GM19193 (cell line): ENCODE results near the gene ACOXL.

Experiments used
- POLR2A ChIP-seq: IDR thresholded peaks from 4 replicates; pipeline ENCODE4 v1.6.1; 2011; ENCODE audit not compliant: insufficient read depth, insufficient read length; ENCODE audit errors: extremely low read depth

ACOXL gene

GRCh38 chr2:111140815-111141214 lies 408.4 kb downstream of the ACOXL start:
- no peak for TF ChIP-seq POLR2A

GRCh38 chr2:111142101-111142500 lies 409.7 kb downstream of the ACOXL start:
- TF ChIP-seq POLR2A, result no peak

DNA sequence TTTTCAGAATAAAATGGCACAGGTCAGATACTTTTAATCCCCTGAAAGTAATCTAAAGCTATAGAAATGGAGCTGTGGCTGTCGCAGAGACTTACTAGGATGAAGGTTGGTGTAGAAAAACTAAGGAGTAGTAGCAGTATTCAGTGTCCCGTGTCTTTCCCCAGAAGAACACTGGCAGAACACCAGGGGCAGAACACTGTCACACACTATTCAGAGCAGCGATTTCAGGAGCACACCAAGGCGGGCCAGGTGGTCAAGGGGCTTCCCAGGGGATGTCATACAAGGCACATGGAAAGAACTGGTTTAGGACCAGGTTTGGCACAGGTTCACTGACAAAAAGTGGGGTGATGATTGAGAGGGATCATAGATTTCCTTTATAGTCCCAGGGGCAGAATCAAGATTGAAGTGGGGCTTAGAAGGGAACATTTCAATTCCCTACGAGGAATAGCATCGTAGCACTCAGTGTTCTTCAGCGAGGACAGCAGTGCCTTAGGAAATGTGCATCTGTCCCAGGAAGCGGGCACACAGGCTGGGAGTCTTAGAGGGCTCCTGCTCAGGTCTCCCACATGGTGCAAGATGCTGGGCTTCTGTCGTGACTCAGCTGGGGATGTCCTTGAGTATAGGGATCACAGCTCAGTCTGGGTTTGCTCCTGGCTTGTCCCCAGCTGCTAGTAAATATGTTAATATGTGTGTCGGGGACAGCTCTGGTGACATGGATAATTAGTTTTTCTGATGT lies 410.9 kb downstream of the ACOXL start:
- no peak for TF ChIP-seq POLR2A

DNA sequence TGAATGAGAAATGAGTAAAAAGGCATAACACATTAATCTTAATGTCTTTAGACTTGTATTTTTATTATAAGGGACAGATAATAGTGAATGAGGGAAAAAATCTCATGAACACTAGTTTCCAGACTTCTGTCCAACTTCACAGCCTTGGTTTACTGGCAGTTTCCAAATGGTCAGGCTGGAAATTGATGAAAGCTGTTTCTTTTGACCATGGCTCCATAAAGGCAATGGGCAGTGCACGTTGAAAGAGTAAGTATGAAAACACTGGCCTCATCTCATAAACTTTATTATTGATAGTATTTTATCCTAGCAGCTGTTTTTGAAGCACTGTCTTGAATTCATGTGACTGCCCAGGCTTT lies 411.4 kb downstream of the ACOXL start:
- TF ChIP-seq POLR2A, result no peak

DNA sequence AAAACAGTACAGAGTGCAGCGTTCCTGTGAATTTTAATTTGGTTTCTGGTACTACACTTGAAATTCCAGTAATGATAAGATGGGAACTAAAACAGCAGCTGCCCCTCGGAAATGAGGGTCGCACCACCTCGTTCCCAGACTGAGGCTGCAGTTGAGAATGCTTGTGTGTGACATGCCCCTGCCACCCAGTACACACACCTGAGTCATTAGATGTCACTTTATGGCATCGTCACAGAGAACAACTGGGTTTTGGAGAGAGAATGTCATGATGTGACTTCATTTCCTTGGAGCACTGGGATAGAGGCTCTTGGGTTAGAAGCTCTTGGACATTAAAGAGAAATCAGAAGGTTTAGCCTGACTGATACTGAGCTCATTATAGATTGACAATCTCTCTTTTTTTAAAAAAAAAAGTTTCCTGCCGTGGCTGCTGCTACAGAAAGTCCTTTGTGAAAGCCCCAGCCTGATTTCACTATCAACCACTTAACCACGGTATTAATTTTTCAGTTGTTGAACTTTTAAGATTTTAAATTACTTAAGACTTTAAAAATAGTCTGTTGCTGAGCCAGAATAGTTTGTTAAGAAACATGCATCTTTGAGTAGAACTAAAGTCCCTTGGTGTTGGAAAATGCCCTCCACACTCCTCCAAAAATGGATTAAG lies 412.9 kb downstream of the ACOXL start:
- no peak for TF ChIP-seq POLR2A

DNA sequence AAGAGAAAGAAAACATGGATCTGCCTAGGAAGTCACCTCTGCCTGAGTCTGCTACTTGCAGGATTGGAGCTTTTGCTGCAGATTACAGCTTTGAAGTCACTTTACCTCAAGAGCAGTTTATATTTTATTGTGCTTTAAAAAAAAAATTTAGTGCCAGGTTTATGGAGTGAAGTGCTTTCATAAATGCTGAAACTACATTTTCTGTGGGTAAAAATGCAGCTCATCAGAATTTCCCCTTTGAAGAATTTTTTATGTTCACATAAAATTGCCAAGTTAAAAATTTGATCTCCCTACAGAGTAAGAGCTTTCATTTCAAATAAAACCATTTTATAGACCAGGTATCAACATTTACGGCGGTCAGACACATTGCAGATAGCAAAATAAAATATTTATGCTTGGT lies 413.6 kb downstream of the ACOXL start:
- TF ChIP-seq POLR2A, result no peak

DNA sequence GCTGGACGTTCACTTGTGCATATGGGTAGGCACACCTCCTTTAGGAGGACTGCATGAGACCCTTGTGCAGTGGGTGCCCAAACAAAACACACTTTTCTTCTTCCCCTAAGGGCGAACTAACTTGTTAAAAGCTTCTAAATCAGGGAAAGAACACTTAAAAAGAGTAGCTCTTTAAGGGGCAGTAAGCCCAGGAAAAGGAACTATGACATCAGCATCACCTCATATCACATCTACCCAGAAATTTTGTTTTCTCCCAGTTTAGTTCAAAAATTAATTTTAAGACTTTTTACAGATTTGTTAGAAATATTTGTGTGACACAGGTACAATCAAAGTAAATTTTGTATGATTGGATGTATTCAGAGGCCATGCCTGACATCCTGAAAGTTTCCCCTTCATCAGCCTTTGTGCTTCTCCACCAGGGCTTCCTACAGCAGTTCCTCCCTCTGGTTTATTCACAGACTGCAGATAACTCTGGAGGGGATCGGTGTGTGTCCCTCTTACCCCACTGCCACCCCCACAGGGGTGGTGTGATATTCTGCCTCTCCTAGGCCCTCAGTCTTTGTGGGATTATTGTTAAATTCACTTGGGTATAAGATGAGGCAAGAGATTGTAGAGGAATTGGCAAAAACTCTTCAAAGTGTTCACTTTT lies 416.0 kb downstream of the ACOXL start:
- TF ChIP-seq POLR2A, result no peak

DNA sequence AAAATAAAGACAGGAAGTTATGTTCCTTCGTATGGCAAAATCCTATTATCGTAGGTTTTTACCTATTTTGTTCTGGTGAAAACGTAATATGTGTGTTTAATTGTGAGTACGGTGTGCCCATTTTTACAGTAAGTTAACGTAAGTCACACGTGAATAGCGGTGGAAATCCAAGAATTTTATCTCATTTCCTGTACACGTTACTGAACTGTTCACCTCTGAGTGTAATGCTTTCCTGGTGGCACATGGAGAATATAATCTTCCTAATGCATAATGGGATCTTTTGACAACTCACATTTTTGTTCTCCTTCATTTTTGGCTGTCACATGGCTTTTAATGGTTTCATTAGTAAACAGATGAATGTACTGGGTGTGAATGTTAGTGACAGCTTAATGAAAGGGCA lies 416.6 kb downstream of the ACOXL start:
- no peak for TF ChIP-seq POLR2A

DNA sequence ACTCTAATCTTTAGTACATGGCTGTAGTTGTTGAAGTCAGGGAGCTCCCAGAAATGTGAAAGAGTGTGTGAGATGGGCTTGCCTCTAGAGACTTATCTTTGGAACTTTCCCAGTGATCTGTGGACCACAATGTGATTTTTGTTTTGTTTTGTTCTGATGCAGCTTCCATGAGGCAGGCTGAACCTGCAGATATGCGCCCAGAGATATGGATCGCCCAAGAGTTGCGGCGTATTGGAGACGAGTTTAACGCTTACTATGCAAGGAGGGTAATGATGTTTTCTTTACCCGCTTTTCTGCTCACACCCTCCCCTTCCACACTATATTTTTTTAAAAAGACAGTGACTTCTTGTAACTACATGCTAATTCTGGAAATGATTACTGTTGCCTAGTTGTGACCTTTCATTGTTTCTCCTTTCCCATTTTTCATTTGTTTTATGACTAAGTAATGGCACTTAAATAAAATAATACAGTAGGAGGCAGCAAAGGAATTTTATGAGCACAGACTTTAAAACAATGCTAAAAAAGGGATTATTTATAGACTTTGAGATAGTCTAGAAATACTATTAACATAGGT lies 417.6 kb downstream of the ACOXL start:
- TF ChIP-seq POLR2A, result no peak

DNA sequence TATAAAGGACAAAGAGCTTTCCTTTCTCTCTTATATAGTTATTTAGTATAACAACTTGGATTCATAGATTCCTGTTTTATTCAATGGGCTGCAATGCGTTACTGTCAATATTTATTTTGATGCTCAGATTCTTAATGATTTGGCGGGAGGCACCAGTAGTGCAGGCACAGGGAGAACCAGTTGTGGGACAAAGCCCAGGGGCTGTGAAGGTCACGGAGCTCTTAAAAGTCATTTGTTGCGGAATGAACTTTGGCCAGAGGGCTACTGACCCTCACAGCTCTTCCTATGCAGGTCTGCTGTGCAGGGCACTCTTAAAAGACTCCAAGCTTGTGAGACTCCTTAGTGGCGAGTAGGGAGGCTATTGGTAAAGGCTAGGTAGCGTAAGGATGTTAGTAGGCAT lies 422.4 kb downstream of the ACOXL start:
- TF ChIP-seq POLR2A, result no peak

DNA sequence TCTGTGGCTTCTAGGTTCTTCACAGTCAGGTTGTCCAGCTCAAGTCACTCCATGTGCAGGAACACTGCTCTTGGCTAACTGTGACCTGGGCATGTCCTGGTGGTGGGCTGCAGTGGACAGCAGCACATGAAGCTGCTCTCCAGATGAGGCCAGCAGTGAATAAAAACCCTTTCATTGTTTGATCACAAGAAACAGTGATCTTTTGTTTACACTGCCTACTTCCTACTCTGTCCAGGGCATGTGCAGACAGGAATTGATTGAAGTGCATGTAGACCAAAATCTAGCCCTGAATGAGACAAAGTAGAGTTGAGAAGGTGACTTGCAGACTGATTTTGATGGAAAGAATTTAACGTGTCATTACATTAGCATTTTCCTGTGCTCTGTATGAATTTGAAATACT lies 423.2 kb downstream of the ACOXL start:
- TF ChIP-seq POLR2A, result no peak

GRCh38 chr2:111156529-111156928 lies 424.2 kb downstream of the ACOXL start:
- TF ChIP-seq POLR2A, result no peak

DNA sequence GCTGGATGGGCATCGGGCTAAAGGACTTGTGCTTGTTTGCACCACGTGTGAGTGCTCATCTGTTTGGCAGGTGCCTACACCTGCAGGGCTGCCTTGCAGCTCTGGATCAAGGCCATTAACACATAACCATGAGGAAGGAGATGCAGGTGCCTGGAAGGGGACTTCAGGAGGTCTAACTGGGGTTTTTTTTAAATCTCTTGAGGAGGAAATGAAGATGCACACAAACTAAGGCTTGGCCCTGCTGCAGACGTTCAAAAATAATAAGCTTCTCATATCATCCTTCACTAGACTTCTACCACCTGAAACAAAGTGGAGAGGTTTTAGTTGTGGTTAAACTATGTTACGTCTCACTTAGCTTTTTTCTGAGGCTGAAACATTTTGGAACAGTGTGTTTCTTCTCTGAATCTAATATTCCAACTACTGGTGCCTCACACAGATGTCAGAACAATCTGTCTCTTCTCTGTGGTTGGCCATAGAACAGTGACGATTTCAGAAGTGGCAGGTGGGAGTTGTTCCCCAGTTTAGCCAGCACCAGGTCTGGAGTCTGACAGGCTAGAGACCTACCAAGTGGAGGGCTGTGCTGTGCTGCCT lies 424.8 kb downstream of the ACOXL start:
- TF ChIP-seq POLR2A, result no peak

DNA sequence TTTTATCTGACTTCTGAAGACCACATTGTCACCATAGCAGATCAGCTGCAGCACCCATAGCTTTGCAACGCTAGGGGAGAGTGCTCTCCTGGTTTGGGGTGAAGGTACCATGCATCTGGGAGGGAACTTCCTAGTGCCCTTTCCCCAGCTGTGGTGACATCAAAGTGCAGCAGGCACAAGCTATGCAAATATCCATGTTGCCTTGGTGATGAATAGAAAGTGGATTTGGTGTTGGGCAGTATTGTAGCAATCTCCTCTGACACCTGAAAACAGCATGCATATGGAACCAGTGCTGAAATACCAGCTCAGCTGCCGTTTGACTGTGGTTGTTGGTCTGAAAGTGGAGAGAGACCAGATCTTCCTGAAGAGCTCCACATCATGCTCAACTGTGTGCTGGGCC lies 425.4 kb downstream of the ACOXL start:
- no peak for TF ChIP-seq POLR2A

- TF ChIP-seq POLR2A, result no peak
Observed at GRCh38 chr2:111159641-111160040, 427.3 kb downstream of the ACOXL start.

DNA sequence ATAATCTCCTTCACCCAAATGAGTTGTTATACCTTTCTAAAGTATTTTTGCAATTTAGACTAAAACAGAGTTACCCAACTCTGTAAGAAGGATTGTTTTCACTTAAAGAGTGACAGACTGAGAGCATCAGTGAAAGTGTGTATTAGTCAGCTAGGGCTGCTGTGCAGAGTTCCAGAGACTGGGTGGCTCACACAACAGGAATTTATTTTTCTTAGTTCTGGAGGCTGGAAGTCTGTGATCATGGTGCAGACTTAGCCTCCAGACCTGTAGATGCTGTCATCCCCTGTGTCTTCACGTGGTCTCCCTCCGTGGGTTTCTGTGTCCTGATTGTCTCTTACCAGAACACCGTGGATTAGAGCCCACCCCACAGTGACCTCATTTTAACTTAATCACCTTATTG lies 428.4 kb downstream of the ACOXL start:
- no peak for TF ChIP-seq POLR2A

GRCh38 chr2:111161971-111162370 lies 429.6 kb downstream of the ACOXL start:
- TF ChIP-seq POLR2A, result no peak
